Activated T-cell treated with anti-CD3 and anti-CD28 coated beads, Interleukin-2, amount 50 U/mL, for 24 hours (primary cell): ENCODE measurements around the gene DENND6A.

Experiments
- DNase-seq: peaks from one replicate; pipeline ENCODE4 v3.0.0-alpha.2; 2020
- H3K27ac Mint-ChIP-seq: 2 replicates; pipeline ENCODE4 v1.8.0; 2020; ENCODE audit warnings: mild to moderate bottlenecking, mixed read lengths
- H3K27me3 Mint-ChIP-seq: 2 replicates; pipeline ENCODE4 v1.8.0; 2020; ENCODE audit warnings: mixed read lengths
- H3K36me3 Mint-ChIP-seq: 2 replicates; pipeline ENCODE4 v1.8.0; 2020; ENCODE audit warnings: low read depth, mixed read lengths
- H3K4me1 Mint-ChIP-seq: 2 replicates; pipeline ENCODE4 v1.8.0; 2020; ENCODE audit warnings: low read depth, mixed read lengths
- H3K4me3 Mint-ChIP-seq: 2 replicates; pipeline ENCODE4 v1.8.0; 2020; ENCODE audit warnings: mild to moderate bottlenecking, moderate library complexity, mixed read lengths
- H3K9me3 Mint-ChIP-seq: 2 replicates; pipeline ENCODE4 v1.8.0; 2020; ENCODE audit warnings: mixed read lengths

The DENND6A gene

GRCh38 chr3:57594144-57594543, 98.7 kb downstream of the DENND6A start:
- H3K4me1 Mint-ChIP-seq: peaks cover 51% of the 10 kb centered on the region
- peak overlapping the region; percentile 3 for H3K27ac Mint-ChIP-seq
- H3K9me3 Mint-ChIP-seq: no peaks in the 10 kb centered on the region
- DNase-seq: no peak
- H3K36me3 Mint-ChIP-seq: peaks cover 74% of the 10 kb centered on the region
- no peaks in the 10 kb centered on the region for H3K27me3 Mint-ChIP-seq
- peak overlapping the region; percentile 87 for H3K4me3 Mint-ChIP-seq

GRCh38 chr3:57592306-57592705, 100.6 kb downstream of the DENND6A start:
- Mint-ChIP-seq H3K27me3 (no peaks in the 10 kb centered on the region), H3K36me3 (peaks cover 73% of the 10 kb centered on the region), H3K9me3 (no peaks in the 10 kb centered on the region), H3K4me1 (peaks cover 54% of the 10 kb centered on the region), H3K4me3 (no peak overlapping the region), H3K27ac (peak overlapping the region; percentile 26)
- no peak for DNase-seq

GRCh38 chr3:57587905-57588304, 105.0 kb downstream of the DENND6A start:
- Mint-ChIP-seq H3K27me3 (no peaks in the 10 kb centered on the region), H3K27ac (no peak overlapping the region), H3K9me3 (no peaks in the 10 kb centered on the region), H3K36me3 (peaks cover 67% of the 10 kb centered on the region), H3K4me1 (peaks cover 55% of the 10 kb centered on the region), H3K4me3 (no peak overlapping the region)
- no peak for DNase-seq

- peaks cover 48% of the 10 kb centered on the region for H3K4me1 Mint-ChIP-seq
- H3K27me3 Mint-ChIP-seq: no peaks in the 10 kb centered on the region
- H3K27ac Mint-ChIP-seq: peak overlapping the region; percentile 77
- peak overlapping the region; percentile 27 for H3K4me3 Mint-ChIP-seq
- H3K9me3 Mint-ChIP-seq: no peaks in the 10 kb centered on the region
- peaks cover 62% of the 10 kb centered on the region for H3K36me3 Mint-ChIP-seq
- DNase-seq: no peak
Measured at GRCh38 chr3:57586778-57587177, 106.1 kb downstream of the DENND6A start.

GRCh38 chr3:57583544-57583943, 109.3 kb downstream of the DENND6A start:
- no peak overlapping the region for H3K27ac Mint-ChIP-seq
- DNase-seq: no peak
- no peaks in the 10 kb centered on the region for H3K27me3 Mint-ChIP-seq
- H3K9me3 Mint-ChIP-seq: no peaks in the 10 kb centered on the region
- peaks cover 35% of the 10 kb centered on the region for H3K4me1 Mint-ChIP-seq
- H3K36me3 Mint-ChIP-seq: peaks cover 73% of the 10 kb centered on the region
- H3K4me3 Mint-ChIP-seq: no peak overlapping the region

- peaks cover 77% of the 10 kb centered on the region for H3K36me3 Mint-ChIP-seq
- no peak overlapping the region for H3K4me3 Mint-ChIP-seq
- H3K4me1 Mint-ChIP-seq: peaks cover 35% of the 10 kb centered on the region
- H3K9me3 Mint-ChIP-seq: no peaks in the 10 kb centered on the region
- no peaks in the 10 kb centered on the region for H3K27me3 Mint-ChIP-seq
- DNase-seq: no peak
- peak overlapping the region; percentile 54 for H3K27ac Mint-ChIP-seq
Measured at GRCh38 chr3:57582474-57583168, 110.3 kb downstream of the DENND6A start.

- H3K27ac Mint-ChIP-seq: peak overlapping the region; percentile 16
- no peaks in the 10 kb centered on the region for H3K27me3 Mint-ChIP-seq
- DNase-seq: no peak
- H3K4me3 Mint-ChIP-seq: no peak overlapping the region
- H3K4me1 Mint-ChIP-seq: peaks cover 26% of the 10 kb centered on the region
- H3K9me3 Mint-ChIP-seq: no peaks in the 10 kb centered on the region
- H3K36me3 Mint-ChIP-seq: peaks cover 89% of the 10 kb centered on the region
Measured at GRCh38 chr3:57577801-57578200, 115.1 kb downstream of the DENND6A start.

GRCh38 chr3:57575966-57576626, 116.8 kb downstream of the DENND6A start:
- no peaks in the 10 kb centered on the region for H3K9me3 Mint-ChIP-seq
- H3K4me1 Mint-ChIP-seq: peaks cover 24% of the 10 kb centered on the region
- H3K36me3 Mint-ChIP-seq: peaks cover 94% of the 10 kb centered on the region
- H3K4me3 Mint-ChIP-seq: no peak overlapping the region
- no peaks in the 10 kb centered on the region for H3K27me3 Mint-ChIP-seq
- peak overlapping the region; percentile 75 for H3K27ac Mint-ChIP-seq
- DNase-seq: no peak
